Measurements from ENCODE around the gene B4GALT3.

Gene B4GALT3

GRCh38 chr1:161122967-161123366 lies 54.3 kb downstream of the B4GALT3 start:
- DNase-seq: no peak

GRCh38 chr1:161121834-161122233 lies 55.5 kb downstream of the B4GALT3 start:
- no peak for DNase-seq

Measured in T-helper 1 cell (primary cell).